ENCODE data around the gene RPL10. TPM values are rescaled to one million over a fixed set of nuclear protein-coding genes. Genes with fewer than 3 reads are reported as not detected.

The RPL10 gene
- total RNA-seq, 1 experiment from 2014 or later: 2,110 TPM

- peaks cover 43% of the 10 kb centered on the region for H3K9me3 ChIP-seq (ENCODE audit: control insufficient read depth, low read depth, low read length)
- no peak overlapping the region for H4K91ac ChIP-seq (ENCODE audit: insufficient read length, low read depth, low read length)
- Mint-ChIP-seq H3K9me3 (peaks cover 56 to 68% of the 10 kb centered on the region in 2 experiments), H3K4me3 (no peak overlapping the region), H3K27me3 (ENCODE audit: low read depth) (no peaks in the 10 kb centered on the region), H3K27ac (no peak overlapping the region; a peak in 1 of 7 replicates), H3K36me3 (ENCODE audit: insufficient read depth in 1 of 3, low read depth in 3 of 3) (peaks cover 14 to 36% (median 21%) of the 10 kb centered on the region in 3 experiments), H3K4me1 (no peaks in the 10 kb centered on the region)
- no peaks in the 10 kb centered on the region for H3K79me2 ChIP-seq (ENCODE audit: insufficient read depth, low read length)
- H2AK5ac ChIP-seq (ENCODE audit: insufficient read length, low read length): no peak overlapping the region
- no peak overlapping the region for H3K27ac ChIP-seq (ENCODE audit: insufficient read length, low read depth, low read length)
- no peak for DNase-seq
- no peaks in the 10 kb centered on the region for H3K79me1 ChIP-seq (ENCODE audit: insufficient read depth, low read depth, low read length, poor library complexity, severe bottlenecking)
- no peak overlapping the region for H3K56ac ChIP-seq (ENCODE audit: insufficient read length, low read depth, low read length)
- H2BK5ac ChIP-seq (ENCODE audit: insufficient read length, low read length): no peak overlapping the region
- peaks cover 1% of the 10 kb centered on the region for H3K23me2 ChIP-seq (ENCODE audit: insufficient read length, low read depth, low read length, poor library complexity, severe bottlenecking)
- WGBS (ENCODE audit: extremely low coverage, insufficient read length, low lambda C conversion rate): no CpG with 5 or more reads among the region's 7 CpGs
- no peaks in the 10 kb centered on the region for H3K4me1 ChIP-seq (ENCODE audit: insufficient read depth, low read length)
- H2BK15ac ChIP-seq (ENCODE audit: low read depth, low read length): no peak overlapping the region
- H3K14ac ChIP-seq (ENCODE audit: insufficient read depth, low read length): no peak overlapping the region
- H3K9ac ChIP-seq (ENCODE audit: extremely low read depth, insufficient read length, low read length): no peak overlapping the region
- no peak overlapping the region for H2BK120ac ChIP-seq (ENCODE audit: low read depth, low read length, poor library complexity, severe bottlenecking)
- H2BK20ac ChIP-seq (ENCODE audit: low read depth, low read length, poor library complexity, severe bottlenecking): no peak overlapping the region
- H3T11ph ChIP-seq (ENCODE audit: low read length): no peak overlapping the region
- no peaks in the 10 kb centered on the region for H4K20me1 ChIP-seq (ENCODE audit: control insufficient read depth, insufficient read depth, insufficient read length)
- H3K4ac ChIP-seq (ENCODE audit: low read depth, low read length): no peak overlapping the region
- no peak overlapping the region for H3K18ac ChIP-seq (ENCODE audit: insufficient read length, low read depth, low read length)
- no peak overlapping the region for H3K23ac ChIP-seq (ENCODE audit: insufficient read length, low read depth, low read length)
- TF ChIP-seq, protein P1, sequence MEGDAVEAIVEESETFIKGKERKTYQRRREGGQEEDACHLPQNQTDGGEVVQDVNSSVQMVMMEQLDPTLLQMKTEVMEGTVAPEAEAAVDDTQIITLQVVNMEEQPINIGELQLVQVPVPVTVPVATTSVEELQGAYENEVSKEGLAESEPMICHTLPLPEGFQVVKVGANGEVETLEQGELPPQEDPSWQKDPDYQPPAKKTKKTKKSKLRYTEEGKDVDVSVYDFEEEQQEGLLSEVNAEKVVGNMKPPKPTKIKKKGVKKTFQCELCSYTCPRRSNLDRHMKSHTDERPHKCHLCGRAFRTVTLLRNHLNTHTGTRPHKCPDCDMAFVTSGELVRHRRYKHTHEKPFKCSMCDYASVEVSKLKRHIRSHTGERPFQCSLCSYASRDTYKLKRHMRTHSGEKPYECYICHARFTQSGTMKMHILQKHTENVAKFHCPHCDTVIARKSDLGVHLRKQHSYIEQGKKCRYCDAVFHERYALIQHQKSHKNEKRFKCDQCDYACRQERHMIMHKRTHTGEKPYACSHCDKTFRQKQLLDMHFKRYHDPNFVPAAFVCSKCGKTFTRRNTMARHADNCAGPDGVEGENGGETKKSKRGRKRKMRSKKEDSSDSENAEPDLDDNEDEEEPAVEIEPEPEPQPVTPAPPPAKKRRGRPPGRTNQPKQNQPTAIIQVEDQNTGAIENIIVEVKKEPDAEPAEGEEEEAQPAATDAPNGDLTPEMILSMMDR (conservative IDR thresholded peaks at IDR 0.05): no peak
- H3K27me3 ChIP-seq (ENCODE audit: insufficient read depth, low read length): no peaks in the 10 kb centered on the region
- H2BK12ac ChIP-seq (ENCODE audit: insufficient read length, low read depth, low read length): no peak overlapping the region
- no peak overlapping the region for H4K5ac ChIP-seq (ENCODE audit: insufficient read length, low read depth, low read length)
- no peak overlapping the region for H2AFZ ChIP-seq (ENCODE audit: low read length)
- H3K4me2 ChIP-seq (ENCODE audit: insufficient read depth, insufficient read length, low read length): no peak overlapping the region
- H4K8ac ChIP-seq (replicated peaks; ENCODE audit: insufficient read length, low read depth, low read length): no peak overlapping the region
Observed at GRCh38 chrX:154417157-154417556, 19.0 kb downstream of the RPL10 start.
